ENCODE results near the gene DLEC1.
"Not testable (repeated sequence)": the region's sequence is repeated elsewhere in the genome, so short reads cannot be mapped to it uniquely, and the experiment has no call there.

Gene DLEC1

DNA sequence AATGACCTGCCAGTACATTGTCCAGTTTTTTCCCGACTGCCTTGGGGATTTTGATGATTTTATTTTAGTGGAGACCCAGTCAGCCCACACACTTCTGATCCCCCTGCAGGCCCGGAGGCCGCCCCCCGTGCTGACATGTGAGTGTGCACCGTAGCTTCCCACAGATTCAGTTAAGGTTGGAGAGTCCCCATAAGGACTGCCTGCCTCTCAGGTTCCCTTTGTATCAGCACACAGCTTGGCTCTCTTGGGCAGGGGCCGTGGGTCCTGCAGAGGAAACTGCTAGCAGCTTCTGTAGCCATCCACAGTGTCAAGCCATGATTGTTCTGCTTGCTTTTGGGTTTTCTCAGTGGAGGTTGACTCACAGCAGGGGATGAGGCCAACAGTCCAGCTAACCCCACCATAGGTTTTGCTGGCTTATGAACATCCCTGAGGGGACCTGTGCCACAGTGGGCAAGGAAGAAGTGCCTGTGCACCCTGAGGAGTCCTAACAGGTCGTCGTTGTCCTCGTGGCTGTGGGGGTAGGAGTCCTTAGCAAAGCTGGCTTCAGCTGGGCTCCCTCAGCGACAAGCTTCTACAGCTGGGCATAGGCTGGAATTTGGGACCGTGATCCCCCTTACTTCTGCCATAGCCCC lies 46.4 kb downstream of the DLEC1 start:
- DNase-seq (ENCODE audit: low read depth), result no peak

- DNase-seq (ENCODE audit: low read depth), result no peak
Observed at GRCh38 chr3:38085943-38086324, 46.9 kb downstream of the DLEC1 start.

GRCh38 chr3:38086496-38086895 lies 47.5 kb downstream of the DLEC1 start:
- DNase-seq (ENCODE audit: low read depth), result no peak

- DNase-seq (ENCODE audit: low read depth), result not testable (repeated sequence)
Observed at GRCh38 chr3:38087278-38087677, 48.3 kb downstream of the DLEC1 start.

- DNase-seq (ENCODE audit: low read depth), result no peak
Observed at GRCh38 chr3:38088126-38089078, 49.4 kb downstream of the DLEC1 start.

DNA sequence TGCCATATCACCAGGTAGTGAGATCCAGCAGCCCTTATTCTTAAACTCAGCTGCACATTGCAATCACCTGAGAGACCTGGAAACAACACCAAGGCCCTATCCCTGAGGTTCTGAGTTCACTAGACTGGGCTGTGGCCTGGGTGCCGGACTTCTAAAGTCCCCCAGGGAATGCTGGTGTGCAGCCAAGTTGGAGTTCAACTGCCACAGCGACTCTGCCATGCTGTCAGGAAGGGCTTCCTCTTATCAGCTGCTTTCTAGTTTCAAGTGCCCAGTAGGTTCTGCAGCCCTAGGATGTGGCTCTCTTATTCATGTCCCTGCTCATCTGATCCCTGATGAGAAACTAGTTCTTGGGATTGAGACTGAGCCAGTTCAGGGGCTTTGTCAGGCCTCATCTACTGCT lies 50.2 kb downstream of the DLEC1 start:
- DNase-seq (ENCODE audit: low read depth), result no peak

DNA sequence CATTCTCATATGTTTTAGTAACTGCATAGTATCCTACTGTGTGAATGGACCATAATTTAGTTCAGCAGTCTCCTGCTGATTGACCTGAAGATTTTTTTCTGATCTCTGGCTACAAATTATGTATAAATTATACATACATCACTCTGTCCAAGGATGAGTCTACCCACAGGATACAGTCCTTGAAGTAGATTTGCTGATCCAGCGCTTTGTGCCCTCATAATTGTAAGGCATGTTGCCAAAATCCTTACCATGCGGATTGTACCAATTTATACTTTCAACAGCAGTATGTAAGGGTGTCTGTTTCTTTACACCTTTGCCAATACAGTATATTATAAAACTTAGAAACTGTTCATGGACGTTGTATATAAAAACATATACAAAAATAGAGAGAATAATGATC lies 51.4 kb downstream of the DLEC1 start:
- DNase-seq (ENCODE audit: low read depth), result no peak

DNA sequence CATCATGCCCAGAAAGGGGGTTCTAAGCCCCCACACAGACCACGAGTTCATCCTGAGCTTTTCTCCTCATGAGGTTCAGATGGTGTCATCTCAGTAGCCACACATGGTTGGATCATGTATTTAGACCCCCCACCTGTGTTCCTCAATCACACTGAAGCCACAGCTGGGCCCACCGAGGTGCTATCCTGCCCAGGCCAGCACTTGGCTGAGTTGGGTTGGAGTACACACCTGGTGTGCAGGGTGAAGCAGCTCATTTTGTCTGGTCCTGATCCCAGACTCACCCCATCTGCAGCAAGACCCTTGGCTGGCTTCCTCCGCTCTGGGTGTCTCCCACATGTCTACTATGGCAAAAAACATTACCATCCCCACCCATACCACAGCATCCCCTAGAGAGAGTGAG lies 56.0 kb downstream of the DLEC1 start:
- no peak for DNase-seq (ENCODE audit: low read depth)

GRCh38 chr3:38095669-38096483 lies 56.9 kb downstream of the DLEC1 start:
- DNase-seq (ENCODE audit: low read depth), result no peak

DNA sequence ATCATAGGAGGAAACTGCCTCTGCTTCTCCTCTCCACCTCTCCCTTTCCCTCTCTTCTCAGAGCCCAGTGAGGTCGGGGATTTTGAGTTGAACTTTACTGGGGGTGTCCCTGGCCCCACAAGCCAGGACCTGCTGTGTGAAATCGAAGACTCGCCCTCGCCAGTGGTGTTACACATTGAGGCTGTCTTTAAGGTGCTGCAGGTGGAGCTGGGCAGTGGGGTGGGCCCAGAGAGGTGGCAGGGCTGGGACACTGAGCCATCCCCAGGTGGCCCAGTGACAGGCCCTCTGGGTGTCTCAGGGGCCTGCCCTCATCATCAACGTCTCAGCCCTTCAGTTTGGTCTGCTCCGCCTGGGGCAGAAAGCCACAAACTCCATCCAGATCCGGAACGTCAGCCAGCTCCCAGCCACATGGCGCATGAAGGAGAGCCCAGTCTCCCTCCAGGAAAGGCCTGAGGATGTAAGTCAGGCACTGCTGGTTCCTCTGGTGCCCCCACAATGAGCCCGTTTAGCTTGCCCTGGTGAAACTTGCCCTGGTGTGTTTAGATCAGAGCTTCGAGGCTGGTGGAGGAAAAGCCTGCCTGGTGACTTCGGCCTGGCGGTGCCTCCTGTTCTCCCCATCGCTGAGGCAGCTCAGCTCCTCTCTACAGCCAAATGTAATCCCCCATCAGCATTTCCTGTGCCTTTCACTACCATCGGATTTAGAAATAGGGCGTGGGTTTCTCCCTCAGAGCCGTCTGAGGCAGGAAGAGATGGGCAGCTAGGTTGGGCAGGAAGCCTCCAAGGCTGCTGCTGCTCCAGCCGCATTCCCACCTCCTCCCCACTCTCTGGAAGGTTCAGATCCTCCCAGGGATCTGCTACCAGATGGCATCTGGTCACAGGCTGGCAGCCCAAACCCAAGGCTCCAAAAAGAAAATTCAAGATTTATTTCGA lies 58.7 kb downstream of the DLEC1 start:
- DNase-seq (ENCODE audit: low read depth), result no peak

- no peak for DNase-seq (ENCODE audit: low read depth)
Observed at GRCh38 chr3:38098376-38098723, 59.3 kb downstream of the DLEC1 start.

DNA sequence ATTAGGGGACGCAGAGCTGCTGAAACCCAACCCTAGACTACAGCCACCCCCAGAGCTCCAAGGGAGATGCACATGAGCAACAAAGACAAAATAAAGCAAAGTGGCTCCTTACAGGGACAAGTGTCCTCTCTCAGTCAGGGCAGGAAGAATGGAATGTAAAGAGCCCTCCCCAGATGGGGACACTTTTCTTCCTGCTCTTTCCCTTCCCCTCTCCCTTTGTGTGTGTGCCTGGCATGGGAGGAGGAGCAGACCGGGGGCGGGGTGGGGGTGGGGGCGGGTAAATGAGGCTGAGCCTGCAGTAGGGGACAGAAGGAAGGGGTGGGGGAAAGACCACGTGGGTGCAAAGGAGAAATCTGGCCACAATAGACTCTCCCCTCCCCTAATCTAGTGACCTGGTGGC lies 60.5 kb downstream of the DLEC1 start:
- DNase-seq (ENCODE audit: low read depth), result no peak

DNA sequence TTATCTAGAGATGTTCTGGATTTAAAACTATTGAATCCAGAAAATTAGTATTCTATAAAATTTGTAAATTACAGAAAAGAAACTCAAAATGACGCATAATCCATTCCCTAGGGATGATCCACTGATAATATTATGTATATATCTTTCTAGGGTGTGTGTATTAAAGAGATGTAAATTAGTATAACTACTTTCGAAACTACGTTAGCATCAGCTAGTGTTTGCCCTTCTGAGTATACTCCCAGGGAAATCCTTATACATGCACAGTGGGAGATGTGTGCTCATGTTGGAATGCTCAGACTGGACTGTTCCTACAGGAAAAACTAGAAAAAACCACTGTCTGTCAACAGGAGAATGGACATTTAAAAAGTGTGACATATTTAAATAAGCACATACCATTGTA lies 61.5 kb downstream of the DLEC1 start:
- no peak for DNase-seq (ENCODE audit: low read depth)

- no peak for DNase-seq (ENCODE audit: low read depth)
Observed at GRCh38 chr3:38101811-38102443, 62.9 kb downstream of the DLEC1 start.

- DNase-seq (ENCODE audit: low read depth), result no peak
Observed at GRCh38 chr3:38102444-38102814, 63.4 kb downstream of the DLEC1 start.

GRCh38 chr3:38105525-38105924 lies 66.5 kb downstream of the DLEC1 start:
- DNase-seq (ENCODE audit: low read depth), result no peak

DNA sequence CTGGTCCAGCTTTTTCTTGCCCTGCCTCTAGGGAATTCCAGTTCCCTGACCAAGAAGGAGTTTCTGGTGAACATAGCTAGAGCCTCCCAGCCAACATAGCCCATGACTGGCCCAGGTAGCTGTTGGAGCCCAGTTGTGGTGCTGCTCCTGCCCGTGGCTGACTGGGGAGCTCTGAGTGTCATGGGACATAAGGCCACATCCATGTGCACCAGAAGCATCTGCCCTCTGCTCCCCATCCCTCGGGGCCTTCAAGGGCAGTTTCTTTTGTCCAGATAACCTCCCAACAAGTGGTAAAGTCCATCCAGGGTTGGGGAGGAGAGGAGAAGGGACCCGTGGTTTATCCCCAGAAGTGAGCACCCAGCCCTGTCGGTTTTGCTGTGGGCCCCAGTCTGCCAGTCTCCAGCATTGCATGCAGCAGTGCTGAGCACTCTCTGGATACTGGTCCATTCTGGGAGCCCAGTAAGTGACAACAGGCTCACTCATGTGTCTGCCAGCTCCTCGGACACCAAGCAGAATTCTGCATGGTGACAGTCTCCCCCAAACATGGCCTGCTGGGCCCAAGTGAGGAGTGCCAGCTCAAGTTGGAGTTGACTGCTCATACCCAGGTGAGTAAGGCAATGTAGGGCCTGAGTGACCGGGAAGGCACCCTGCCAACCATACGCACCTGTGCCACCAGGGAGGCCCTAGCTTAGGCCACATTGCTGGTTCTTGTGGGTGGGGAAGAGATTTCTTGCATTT lies 69.1 kb downstream of the DLEC1 start:
- DNase-seq (ENCODE audit: low read depth), result no peak

- DNase-seq (ENCODE audit: low read depth), result no peak
Observed at GRCh38 chr3:38108649-38109579, 69.9 kb downstream of the DLEC1 start.

GRCh38 chr3:38109580-38110313 lies 70.7 kb downstream of the DLEC1 start:
- DNase-seq (ENCODE audit: low read depth), result no peak

Measured in activated T-cell treated with anti-CD3 and anti-CD28 coated beads for 48 hours (primary cell).